OCI-LY1 (cell line): ENCODE results near the gene SIGLEC1.

ENCODE experiments used
- H2AFZ ChIP-seq: fragments of 200-600 bp; sonication (generic), shearing (Covaris generic); 2 replicates; pipeline ENCODE4 v1.6.0; 2014; ENCODE audit warnings: antibody characterized with exemption, mild to moderate bottlenecking, low read length
- H3F3A ChIP-seq: fragments of 200-600 bp; sonication (generic), shearing (Covaris generic); 2 replicates; pipeline ENCODE4 v1.6.0; 2014; ENCODE audit warnings: mild to moderate bottlenecking, antibody characterized with exemption, low read length, moderate library complexity; ENCODE audit not compliant: insufficient read depth
- H3K27ac ChIP-seq: fragments of 200-600 bp; sonication (generic); 2 replicates; pipeline ENCODE4 v1.5.1; 2014; ENCODE audit warnings: low read length, mixed run types, mild to moderate bottlenecking, low read depth; ENCODE audit not compliant: poor library complexity, severe bottlenecking
- H3K27me3 ChIP-seq: fragments of 200-600 bp; sonication (generic); 2 replicates; pipeline ENCODE4 v1.6.0; 2014; ENCODE audit warnings: antibody characterized with exemption, mild to moderate bottlenecking, low read length, moderate library complexity; ENCODE audit not compliant: insufficient read depth
- H3K36me3 ChIP-seq: fragments of 200-600 bp; sonication (generic); 2 replicates; pipeline ENCODE4 v1.6.1; 2014; ENCODE audit warnings: mild to moderate bottlenecking, antibody characterized with exemption, low read length, moderate library complexity, mixed read lengths; ENCODE audit not compliant: insufficient read depth
- H3K4me1 ChIP-seq: fragments of 200-600 bp; sonication (generic); 2 replicates; pipeline ENCODE4 v1.5.1; 2014; ENCODE audit warnings: mild to moderate bottlenecking, low read length, moderate library complexity; ENCODE audit not compliant: insufficient read depth, severe bottlenecking
- H3K4me2 ChIP-seq: fragments of 200-600 bp; sonication (generic), shearing (Covaris generic); 2 replicates; pipeline ENCODE4 v1.6.1; 2014; ENCODE audit warnings: low read length
- H3K4me3 ChIP-seq: fragments of 200-600 bp; sonication (generic); 2 replicates; pipeline ENCODE4 v1.5.1; 2014; ENCODE audit warnings: low read length, low read depth, mild to moderate bottlenecking, mixed read lengths; ENCODE audit not compliant: poor library complexity, severe bottlenecking
- H3K79me2 ChIP-seq: fragments of 200-600 bp; shearing (Covaris generic); 2 replicates; pipeline ENCODE4 v1.6.1; 2016; ENCODE audit warnings: mixed run types, low read length, mixed read lengths; ENCODE audit not compliant: insufficient read depth
- H3K9ac ChIP-seq: fragments of 200-600 bp; sonication (generic), shearing (Covaris generic); 2 replicates; pipeline ENCODE4 v1.6.1; 2014; ENCODE audit warnings: mild to moderate bottlenecking, low read length, mixed read lengths
- H3K9me2 ChIP-seq: fragments of 200-600 bp; sonication (generic), shearing (Covaris generic); 2 replicates; pipeline ENCODE4 v1.6.1; 2014; ENCODE audit warnings: low read depth, mild to moderate bottlenecking, low read length, mixed read lengths
- H3K9me3 ChIP-seq: fragments of 200-600 bp; shearing (Covaris generic); 2 replicates; pipeline ENCODE4 v1.6.1; 2014; ENCODE audit warnings: low read length, mixed read lengths
- H4K20me1 ChIP-seq: fragments of 200-600 bp; sonication (generic), shearing (Covaris generic); 2 replicates; pipeline ENCODE4 v1.6.0; 2016; ENCODE audit warnings: mild to moderate bottlenecking, low read length; ENCODE audit not compliant: insufficient read depth
- CTCF ChIP-seq: fragments of 200-600 bp; sonication (generic), shearing (Covaris generic); IDR thresholded peaks from 2 replicates; pipeline ENCODE4 v1.5.1; 2017; ENCODE audit warnings: mild to moderate bottlenecking, antibody characterized with exemption, low read length, moderate library complexity, mixed read lengths
- EZH2 ChIP-seq: fragments of 200-600 bp; sonication (generic), shearing (Covaris generic); IDR thresholded peaks from 2 replicates; pipeline ENCODE4 v1.8.0; 2017; ENCODE audit warnings: borderline replicate concordance, mixed run types, mild to moderate bottlenecking, antibody characterized with exemption, low read length, moderate library complexity, mixed read lengths

SIGLEC1 gene

GRCh38 chr20:3739926-3740451 lies 27.6 kb upstream of the SIGLEC1 start:
- H3K4me3 ChIP-seq = no peak overlapping the region
- no peaks in the 10 kb centered on the region for H4K20me1 ChIP-seq
- no peak overlapping the region for H2AFZ ChIP-seq
- no peak overlapping the region for H3K4me2 ChIP-seq
- H3K79me2 ChIP-seq = no peaks in the 10 kb centered on the region
- H3K4me1 ChIP-seq = no peaks in the 10 kb centered on the region
- H3K9me2 ChIP-seq = no peaks in the 10 kb centered on the region
- H3K9ac ChIP-seq = no peak overlapping the region
- no peak overlapping the region for H3K27ac ChIP-seq
- peaks cover 5% of the 10 kb centered on the region; the same call in 1 of the 2 replicates for H3K27me3 ChIP-seq
- H3K9me3 ChIP-seq = no peaks in the 10 kb centered on the region
- no peak for TF ChIP-seq EZH2
- H3F3A ChIP-seq = no peaks in the 10 kb centered on the region
- H3K36me3 ChIP-seq = no peaks in the 10 kb centered on the region

- Histone ChIP-seq H3F3A (no peaks in the 10 kb centered on the region), H3K27me3 (peaks cover 5% of the 10 kb centered on the region; the same call in 1 of the 2 replicates), H3K9me3 (no peaks in the 10 kb centered on the region), H3K27ac (no peak overlapping the region), H3K9me2 (no peaks in the 10 kb centered on the region), H4K20me1 (no peaks in the 10 kb centered on the region), H3K4me2 (no peak overlapping the region), H3K4me3 (no peak overlapping the region), H3K36me3 (no peaks in the 10 kb centered on the region), H2AFZ (no peak overlapping the region), H3K9ac (no peak overlapping the region), H3K79me2 (no peaks in the 10 kb centered on the region), H3K4me1 (no peaks in the 10 kb centered on the region)
- no peak for TF ChIP-seq CTCF
- no peak for TF ChIP-seq EZH2
These were observed 26.9 kb upstream of the SIGLEC1 start for GRCh38 chr20:3739054-3739925.

GRCh38 chr20:3738111-3739053 lies 26.0 kb upstream of the SIGLEC1 start:
- Histone ChIP-seq H2AFZ (no peak overlapping the region), H3K79me2 (no peaks in the 10 kb centered on the region), H3K27ac (no peak overlapping the region), H3K27me3 (no peaks in the 10 kb centered on the region), H3K4me3 (no peak overlapping the region), H4K20me1 (no peaks in the 10 kb centered on the region), H3K9me3 (no peaks in the 10 kb centered on the region), H3K36me3 (no peaks in the 10 kb centered on the region), H3F3A (no peaks in the 10 kb centered on the region), H3K9ac (no peak overlapping the region), H3K4me1 (no peaks in the 10 kb centered on the region), H3K4me2 (no peak overlapping the region), H3K9me2 (no peaks in the 10 kb centered on the region)
- TF ChIP-seq EZH2 (no peak), CTCF (no peak)
